ENCODE data around the gene HK1. TPM values are rescaled to one million over a fixed set of nuclear protein-coding genes. Genes with fewer than 3 reads are reported as not detected.

HK1 gene
- total and polyA plus RNA-seq, 2 of the 4 experiments (the other 2 are of a cell fraction): 53.7 to 90.5 TPM

GRCh38 chr10:69259547-69260243 is 18.6 kb upstream of the HK1 start:
- no peak overlapping the region for H3K4me3 ChIP-seq (ENCODE audit: insufficient read depth, low read depth, low read length)
- no peak for TF ChIP-seq MAFK (IDR thresholded peaks at IDR 0.05; ENCODE audit: low read depth, low read length)
- TF ChIP-seq MAZ (IDR thresholded peaks at IDR 0.05; ENCODE audit: borderline replicate concordance, low read depth, low read length): no peak
- no peak for TF ChIP-seq FOS (IDR thresholded peaks at IDR 0.05; ENCODE audit: low read depth, low read length)
- TF ChIP-seq CTCF (conservative IDR thresholded peaks at IDR 0.05; ENCODE audit: low read depth, low read length): no peak
- TF ChIP-seq CHD1 (IDR thresholded peaks at IDR 0.05; ENCODE audit: low read depth, low read length): no peak
- TF ChIP-seq CEBPB (IDR thresholded peaks at IDR 0.05; ENCODE audit: low read depth, low read length): no peak

More at GRCh38 chr10:69259547-69260243, 18.6 kb upstream of the HK1 start:
- H4K5ac ChIP-seq (ENCODE audit: low read depth, low read length): no peak overlapping the region
- H3K4me2 ChIP-seq (ENCODE audit: low read depth, low read length): no peak overlapping the region
- no peak overlapping the region for H3K14ac ChIP-seq (replicated peaks; ENCODE audit: low read depth, low read length)
- no peak overlapping the region for H3K9ac ChIP-seq (ENCODE audit: low read depth, low read length)
- in situ Hi-C loops (cut with MboI; ENCODE audit: low sequenced_read_pairs): no loop called here
- H3K23ac ChIP-seq (ENCODE audit: low read depth, low read length): no peak overlapping the region
- peaks cover 62% of the 10 kb centered on the region for H3K27me3 ChIP-seq (ENCODE audit: control insufficient read depth, insufficient read depth, low read length)
- intact Hi-C loops (cut with micrococcal nuclease): no loop called here
- no peak overlapping the region for H3K4ac ChIP-seq (ENCODE audit: low read depth, low read length)
- H3K56ac ChIP-seq (ENCODE audit: extremely low read depth, insufficient read depth, low read length): no peak overlapping the region
- ATAC-seq (ENCODE audit: low read depth): no peak
- no peak overlapping the region for H2BK15ac ChIP-seq (ENCODE audit: low read depth, low read length)
- no TSS peak for BruUV-seq (replicated peaks)
- no peaks in the 10 kb centered on the region for H3K4me1 ChIP-seq (ENCODE audit: control insufficient read depth, insufficient read depth, low read length)
- H4K8ac ChIP-seq (ENCODE audit: low read depth in 2 of 2, low read length in 2 of 2): no peak overlapping the region
- dilution Hi-C loops (cut with HindIII; ENCODE audit: low sequenced_read_pairs, unreplicated experiment): no loop called here
- no peaks in the 10 kb centered on the region for H3K9me1 ChIP-seq (ENCODE audit: insufficient read depth, low read length)
- CTCF ChIA-PET: no interaction called here
- H2AK5ac ChIP-seq (ENCODE audit: low read depth, low read length): no peak overlapping the region
- no peak overlapping the region for H2AFZ ChIP-seq (replicated peaks; ENCODE audit: low read length, poor library complexity)
- no peak for DNase-seq
- H3K36me3 ChIP-seq (ENCODE audit: control insufficient read depth, insufficient read depth, low read length): no peaks in the 10 kb centered on the region
- H4K20me1 ChIP-seq (ENCODE audit: insufficient read depth, low read length): no peaks in the 10 kb centered on the region
- no peak overlapping the region for H3K18ac ChIP-seq (ENCODE audit: low read depth, low read length)
- WGBS, 2 experiments (ENCODE audit: extremely low coverage in 2 of 2, insufficient read length in 1 of 2): 40% methylated on average over 1 of the region's 3 CpGs; no CpG with 5 or more reads in 1 of the 2 experiments
- H3K79me1 ChIP-seq (ENCODE audit: low read depth in 1 of 2, low read length in 2 of 2): no peaks in the 10 kb centered on the region
- H3K9me3 ChIP-seq (ENCODE audit: control insufficient read depth, insufficient read depth, low read length): no peaks in the 10 kb centered on the region
- no peak overlapping the region for H4K91ac ChIP-seq (ENCODE audit: insufficient read depth, low read depth, low read length)
- no peak overlapping the region for H2BK5ac ChIP-seq (ENCODE audit: low read depth, low read length, poor library complexity, severe bottlenecking)
- H3K27ac ChIP-seq (ENCODE audit: insufficient read depth, low read length): no peak overlapping the region
- H2BK120ac ChIP-seq (ENCODE audit: low read depth, low read length): no peak overlapping the region
- no peak overlapping the region for H2AK9ac ChIP-seq (replicated peaks; ENCODE audit: low read depth, low read length, poor library complexity)
- H2BK20ac ChIP-seq (ENCODE audit: low read depth, low read length): no peak overlapping the region
- POLR2A ChIA-PET (ENCODE audit: unreplicated experiment): no interaction called here
